K562 (cell line): ENCODE measurements around the gene CDC42EP1. TPM values are rescaled to one million over a fixed set of nuclear protein-coding genes. Genes with fewer than 3 reads are reported as not detected.

Source experiments
- ATAC-seq: fragments of 200-7000 bp; cut with Tn5 transposase; 3 replicates; pipeline ENCODE4 v1.9.1; 2020; ENCODE audit warnings: moderate library complexity
- BruUV-seq: library from RNA; stranded (reverse); fragments of 400-500 nt; replicated peaks from 2 replicates; lab custom pipeline; 2021; lab: Mats Ljungman, UMichigan
- CTCF ChIA-PET: fragments of 300-600 bp; formaldehyde crosslinking; extraction: SDS; loops from one replicate; lab custom pipeline; 2021; ENCODE audit warnings: low intra/inter-chr PET ratio; lab: Yijun Ruan, JAX
- POLR2A ChIA-PET: fragments of 300-600, 350-650 bp; sonication (Branson Sonifier 250); formaldehyde crosslinking; extraction: SDS; loops from one replicate; lab custom pipeline; 2021; ENCODE audit warnings: antibody characterized with exemption, inconsistent platforms; lab: Yijun Ruan, JAX
- DNase-seq, 4 experiments: peaks; one replicate each; pipeline versions ENCODE4 v3.0.0 to v3.0.0-alpha.2; 2011 to 2018; ENCODE audit warnings: low spot score in 3 of 4, mixed read lengths in 3 of 4; ENCODE audit errors: extremely low read depth in 1 of 4
- FAIRE-seq: peaks from 2 replicates; lab custom pipeline; 2011; peaks lifted over from hg19 to GRCh38; lab: Jason Lieb, UNC
- H2AFZ ChIP-seq: 2 replicates; pipeline ENCODE4 v1.6.0; 2011; ENCODE audit warnings: low read depth, low read length, control low read depth, inconsistent platforms
- H3K27ac ChIP-seq: fragments of 200-600 bp; 3 replicates; pipeline ENCODE4 v1.8.0; 2011; ENCODE audit warnings: low read depth, mild to moderate bottlenecking, control low read depth, inconsistent platforms, low read length, moderate library complexity, mixed read lengths; ENCODE audit errors: extremely low read depth
- H3K27me3 ChIP-seq, 2 experiments: fragments of 300-600 bp in 1 of 2; 2 replicates in 1 of 2; 3 replicates in 1 of 2; pipeline versions ENCODE4 v1.6.0 to v1.8.0; 2011; ENCODE audit warnings: inconsistent platforms in 2 of 2, low read length in 2 of 2, mild to moderate bottlenecking in 1 of 2, mixed read lengths in 1 of 2, moderate library complexity in 1 of 2; ENCODE audit not compliant: control insufficient read depth in 2 of 2, insufficient read depth in 2 of 2
- H3K36me3 ChIP-seq: fragments of 300-600 bp; 3 replicates; pipeline ENCODE4 v1.8.0; 2011; ENCODE audit warnings: mild to moderate bottlenecking, low read length, inconsistent platforms; ENCODE audit not compliant: control insufficient read depth, insufficient read depth
- H3K4me1 ChIP-seq, 2 experiments: fragments of 200-600 bp in 1 of 2; replicated peaks in 1 of 2; 2 replicates in 1 of 2; 3 replicates in 1 of 2; pipeline versions ENCODE4 v1.5.1 to v1.8.0; 2011; ENCODE audit warnings: inconsistent platforms in 2 of 2, low read length in 2 of 2, mild to moderate bottlenecking in 1 of 2, mixed read lengths in 1 of 2, moderate library complexity in 1 of 2; ENCODE audit not compliant: control insufficient read depth in 2 of 2, insufficient read depth in 2 of 2
- H3K4me2 ChIP-seq: 2 replicates; pipeline ENCODE4 v1.6.1; 2011; ENCODE audit warnings: low read length, control low read depth, inconsistent platforms, mixed read lengths; ENCODE audit not compliant: insufficient read depth
- H3K4me3 ChIP-seq: fragments of 200-600 bp; sonication (generic), shearing (Covaris generic); 2 replicates; pipeline ENCODE4 v1.5.1; 2016; ENCODE audit warnings: control low read depth, inconsistent platforms
- H3K79me2 ChIP-seq: fragments of 200-600 bp; 3 replicates; pipeline ENCODE4 v1.8.0; 2011; ENCODE audit warnings: low read length, inconsistent platforms; ENCODE audit not compliant: control insufficient read depth, insufficient read depth
- H3K9ac ChIP-seq, 2 experiments: 2 replicates each; pipeline versions ENCODE4 v1.6.0 to v1.6.1; 2011; ENCODE audit warnings: low read depth in 2 of 2, low read length in 2 of 2, control low read depth in 1 of 2, inconsistent platforms in 1 of 2, mild to moderate bottlenecking in 1 of 2, mixed read lengths in 1 of 2; ENCODE audit not compliant: insufficient read depth in 1 of 2
- H3K9me1 ChIP-seq: one replicate; pipeline ENCODE4 v1.6.0; 2011; ENCODE audit warnings: inconsistent platforms, mild to moderate bottlenecking, low read length, moderate library complexity; ENCODE audit not compliant: control insufficient read depth, insufficient read depth
- H3K9me3 ChIP-seq: replicated peaks from 2 replicates; pipeline ENCODE4 v1.5.1; 2011; ENCODE audit warnings: low read depth, low read length, inconsistent platforms; ENCODE audit not compliant: control insufficient read depth, insufficient read depth
- H4K20me1 ChIP-seq: replicated peaks from 2 replicates; pipeline ENCODE4 v1.6.1; 2011; ENCODE audit warnings: low read length, inconsistent platforms, mixed read lengths; ENCODE audit not compliant: control insufficient read depth, insufficient read depth
- BCOR ChIP-seq: fragments of 450-650 bp; IDR thresholded peaks from 2 replicates; pipeline ENCODE4 v1.6.1; 2016
- CHCHD3 ChIP-seq: fragments of 250-450 bp; sonication (Bioruptor Pico); IDR thresholded peaks from 2 replicates; pipeline ENCODE4 v2.1.2; 2022; ENCODE audit warnings: mild to moderate bottlenecking
- ETV1 ChIP-seq: fragments of 450-650 bp; conservative IDR thresholded peaks from 2 replicates; pipeline ENCODE4 v1.6.1; 2016; ENCODE audit warnings: missing genetic modification characterization, control low read depth, low read depth, missing compliant biosample characterization
- FOXM1 ChIP-seq, 2 experiments: fragments of 450-650 bp in 1 of 2; sonication (generic) in 1 of 2; formaldehyde crosslinking in 1 of 2; IDR thresholded peaks; 2 replicates each; pipeline versions ENCODE4 v1.6.1 to v1.9.0; 2017 to 2022; ENCODE audit warnings: low read depth in 2 of 2, mild to moderate bottlenecking in 2 of 2, missing genetic modification reagents in 1 of 2, moderate library complexity in 1 of 2
- FOXP1 ChIP-seq: sonication (generic); formaldehyde crosslinking; IDR thresholded peaks from 2 replicates; pipeline ENCODE4 v1.8.0; 2022; ENCODE audit warnings: mild to moderate bottlenecking, missing genetic modification reagents
- POLR2G ChIP-seq: fragments of 200-400 bp; formaldehyde crosslinking; IDR thresholded peaks from 2 replicates; pipeline ENCODE4 v1.6.1; 2017; ENCODE audit warnings: low read depth, mild to moderate bottlenecking, antibody characterized with exemption, low read length, moderate library complexity
- RBM15 ChIP-seq: fragments of 200-400 bp; formaldehyde crosslinking; IDR thresholded peaks from 2 replicates; pipeline ENCODE4 v1.6.1; 2018; ENCODE audit warnings: mild to moderate bottlenecking, low read length, moderate library complexity; ENCODE audit not compliant: insufficient read depth
- RFX5 ChIP-seq: IDR thresholded peaks from 2 replicates; pipeline ENCODE4 v1.6.1; 2011; ENCODE audit warnings: low read depth, mild to moderate bottlenecking, improper control_type of control experiment, low read length
- STAT5A ChIP-seq: IDR thresholded peaks from 2 replicates; pipeline ENCODE4 v1.6.1; 2012; ENCODE audit warnings: low read length, inconsistent platforms, borderline replicate concordance
- TAL1 ChIP-seq: fragments of 450-650 bp; IDR thresholded peaks from 2 replicates; pipeline ENCODE4 v1.6.1; 2016; ENCODE audit warnings: mild to moderate bottlenecking
- TEAD2 ChIP-seq: fragments of 450-650 bp; IDR thresholded peaks from 2 replicates; pipeline ENCODE4 v1.6.1; 2016; ENCODE audit warnings: missing genetic modification characterization, control low read depth, missing compliant biosample characterization
- YY1 ChIP-seq, 3 experiments: IDR thresholded peaks; 2 replicates each; pipeline ENCODE4 v1.6.1; 2011; ENCODE audit warnings: low read length in 2 of 3, mild to moderate bottlenecking in 2 of 3, moderate library complexity in 2 of 3, borderline replicate concordance in 1 of 3, control low read depth in 1 of 3, low read depth in 1 of 3; ENCODE audit not compliant: insufficient read depth in 3 of 3, insufficient replicate concordance in 2 of 3, control insufficient read depth in 1 of 3, insufficient read length in 1 of 3; ENCODE audit errors: extremely low read depth in 1 of 3
- ZBTB12 ChIP-seq: fragments of 250-450 bp; sonication (Bioruptor Pico); IDR thresholded peaks from 2 replicates; pipeline ENCODE4 v1.4.0; 2020
- WGBS: fragments of 100-300 bp; shearing (Covaris generic); methylation state at CpG from one replicate; pipeline ENCODE4 v1.1.6; 2016; ENCODE audit warnings: low coverage, mixed read lengths; ENCODE audit not compliant: insufficient coverage; ENCODE audit errors: missing lambda C conversion rate; 5-methylcytosine and 5-hydroxymethylcytosine counted together
- in situ Hi-C: fragments of 300-500 bp; cut with MboI; formaldehyde crosslinking; loops from 4 replicates; pipeline ENCODE4 v1.15.0; 2018; ENCODE audit warnings: inconsistent platforms, mixed read lengths
- intact Hi-C: fragments of 100-400 bp; cut with micrococcal nuclease; formaldehyde crosslinking; loops from 2 replicates; pipeline ENCODE4 v1.14.2; 2022
- polyA plus RNA-seq, 8 experiments: library from polyadenylated mRNA; depleted of rRNA in 4 of 8; stranded (reverse) in 5 of 8; unstranded in 3 of 8; fragments of >200 nt; fragmentation: Nextera tagmentation in 2 of 8; fragmentation: Illumina TruSeq in 1 of 8; extraction: Ambion mirVana in 2 of 8; extraction: Trizol in 1 of 8; gene quantifications; 2 replicates each; pipeline versions ENCODE4 v1.2.1 to v1.2.3, GENCODE V29; 2011 to 2014; ENCODE audit warnings: inconsistent platforms in 1 of 8, missing spikeins in 1 of 8
- total RNA-seq, 7 experiments: library from RNA; depleted of rRNA in 6 of 7; stranded (reverse); fragments of >200 nt in 6 of 7; fragmentation: Illumina TruSeq in 2 of 7; extraction: Trizol in 2 of 7; gene quantifications; 2 replicates each; pipeline versions ENCODE4 v1.2.1 to v1.2.3, GENCODE V29; 2011 to 2021; ENCODE audit warnings: low replicate concordance in 1 of 7

The CDC42EP1 gene
- total and polyA plus RNA-seq, 9 of the 15 experiments (the other 6 are each of a cell fraction or from before 2014, with no cell fraction given), result 0.67 to 70.2 (median 7.3) TPM

GRCh38 chr22:37560608-37561211 lies 430 bp downstream of the CDC42EP1 start (continued):
- TF ChIP-seq FOXP1 (CRISPR knock-in tag) (no peak), RBM15 (no peak), BCOR (no peak), CHCHD3 (CRISPR knock-in tag) (no peak)

- BruUV-seq, result TSS peak; percentile 76
- Histone ChIP-seq H2AFZ (no peak overlapping the region), H3K27ac (peak overlapping the region; percentile 97), H4K20me1 (peaks cover 19% of the 10 kb centered on the region), H3K4me1 (peaks cover 26 to 45% of the 10 kb centered on the region in 2 experiments), H3K27me3 (no peaks in the 10 kb centered on the region), H3K36me3 (peaks cover 37% of the 10 kb centered on the region; the same call in 2 of the 3 replicates), H3K9ac (peak overlapping the region; percentile 97), H3K9me3 (no peaks in the 10 kb centered on the region), H3K4me3 (peak overlapping the region; percentile 83), H3K9me1 (peaks cover 3% of the 10 kb centered on the region), H3K4me2 (peak overlapping the region; percentile 92), H3K79me2 (peaks cover 57% of the 10 kb centered on the region)
- ChIA-PET POLR2A (interaction anchor here (0.6 to 1.7 kb wide), 14 partner anchors 9 to 661 kb away, joined by 3 to 16 read pairs (median 4); no protein-coding TSS in a partner anchor), CTCF (interaction anchor here (0.9 to 2.4 kb wide), 2 partner anchors 16 to 23 kb away, joined by 3 to 16 read pairs; no protein-coding TSS in a partner anchor)
- FAIRE-seq (peak; percentile 56), DNase-seq (peak; percentile 75 to 92 (median 84)), ATAC-seq (peak; percentile 69)
- WGBS, result 0% methylated on average over 21 of the region's 56 CpGs
- intact Hi-C loops (no loop called here), in situ Hi-C loops (no loop called here)
- TF ChIP-seq ZBTB12 (0 out of 2 replicates have a peak, but pooled peaks have one; percentile 33), RFX5 (no peak), FOXM1 (IDR thresholded peaks at IDR 0.05; ENCODE audit: low read depth) (no peak), FOXM1 (CRISPR knock-in tag; IDR thresholded peaks at IDR 0.05; ENCODE audit: low read depth) (peak; percentile 27; the same call in 1 of the 2 replicates), POLR2G (peak; percentile 75), TEAD2 (tag) (no peak), ETV1 (tag) (0 out of 2 replicates have a peak, but pooled peaks have one; percentile 26), TAL1 (no peak), YY1 (IDR thresholded peaks at IDR 0.05; ENCODE audit: borderline replicate concordance in 1 of 3, control insufficient read depth in 1 of 3, extremely low read depth in 1 of 3, insufficient read depth in 3 of 3, insufficient read length in 1 of 3, insufficient replicate concordance in 2 of 3, low read depth in 1 of 3, low read length in 2 of 3) (peak in 2 of 3 experiments; percentile 57 to 62), STAT5A (no peak)
These were observed 1.1 kb downstream of the CDC42EP1 start for GRCh38 chr22:37561212-37562048.
